Jurkat, Clone E6-1 (cell line): ENCODE results near the gene CRABP2.

Experiments used
- DNase-seq: peaks from one replicate; pipeline ENCODE4 v3.0.0-alpha.2; 2011; ENCODE audit warnings: low read depth, low spot score
- H3K4me3 ChIP-seq: 2 replicates; pipeline ENCODE4 v1.5.1; 2011; ENCODE audit warnings: mild to moderate bottlenecking, low read length, control low read depth, moderate library complexity

Gene CRABP2

GRCh38 chr1:156662005-156662799, 43.2 kb downstream of the CRABP2 start:
- peak overlapping the region; percentile 79 for H3K4me3 ChIP-seq
- DNase-seq, result no peak

- DNase-seq, result no peak
- peak overlapping the region; percentile 79 for H3K4me3 ChIP-seq
Observed at GRCh38 chr1:156660752-156661112, 44.7 kb downstream of the CRABP2 start.

DNA sequence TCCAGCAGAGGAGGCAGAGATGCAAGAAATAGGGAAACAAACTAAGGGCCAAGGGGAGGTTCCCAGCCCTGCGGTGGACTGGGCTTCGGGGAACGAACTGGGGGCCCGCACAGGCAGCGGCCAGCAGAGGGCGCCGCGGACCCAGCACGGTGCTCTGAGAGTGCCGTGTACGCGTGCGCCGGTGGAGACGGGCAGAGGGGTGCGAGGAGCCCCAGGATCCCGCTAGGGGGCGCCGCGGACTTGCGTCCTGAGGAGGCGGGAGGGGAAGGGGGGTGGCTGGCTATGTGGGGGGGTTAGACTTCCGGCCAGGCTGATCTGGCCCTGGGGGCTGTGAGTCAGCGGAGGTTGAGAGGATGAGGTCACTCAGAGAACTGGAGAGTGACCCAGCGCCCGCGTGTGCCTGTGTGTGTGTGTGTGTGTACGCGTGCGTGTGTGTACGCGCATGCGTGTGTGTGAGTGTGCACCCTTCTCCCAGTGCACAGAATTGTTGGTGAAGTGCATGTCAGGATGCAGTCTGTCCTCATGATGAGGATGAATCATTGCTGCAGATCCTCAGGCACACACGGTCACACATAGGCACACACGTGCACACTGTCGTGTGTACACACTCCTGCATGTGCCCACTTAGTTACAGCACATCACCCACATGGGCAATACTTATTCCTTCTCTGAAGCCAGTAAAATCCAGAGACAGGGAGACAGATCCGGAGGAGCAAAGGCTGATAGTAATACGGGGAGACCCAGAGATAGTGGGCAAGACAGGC, 45.2 kb downstream of the CRABP2 start:
- peak overlapping the region; percentile 79 for H3K4me3 ChIP-seq

GRCh38 chr1:156659661-156659987, 45.8 kb downstream of the CRABP2 start:
- DNase-seq, result no peak
- peak overlapping the region; percentile 21; the same call in 1 of the 2 replicates for H3K4me3 ChIP-seq

More for the DNA sequence above, 45.2 kb downstream of the CRABP2 start:
- DNase-seq, result peak; percentile 89

GRCh38 chr1:156658945-156659574, 46.3 kb downstream of the CRABP2 start:
- DNase-seq, result no peak
- H3K4me3 ChIP-seq, result no peak overlapping the region

- no peak overlapping the region for H3K4me3 ChIP-seq
- no peak for DNase-seq
Observed at GRCh38 chr1:156658496-156658895, 46.9 kb downstream of the CRABP2 start.

DNA sequence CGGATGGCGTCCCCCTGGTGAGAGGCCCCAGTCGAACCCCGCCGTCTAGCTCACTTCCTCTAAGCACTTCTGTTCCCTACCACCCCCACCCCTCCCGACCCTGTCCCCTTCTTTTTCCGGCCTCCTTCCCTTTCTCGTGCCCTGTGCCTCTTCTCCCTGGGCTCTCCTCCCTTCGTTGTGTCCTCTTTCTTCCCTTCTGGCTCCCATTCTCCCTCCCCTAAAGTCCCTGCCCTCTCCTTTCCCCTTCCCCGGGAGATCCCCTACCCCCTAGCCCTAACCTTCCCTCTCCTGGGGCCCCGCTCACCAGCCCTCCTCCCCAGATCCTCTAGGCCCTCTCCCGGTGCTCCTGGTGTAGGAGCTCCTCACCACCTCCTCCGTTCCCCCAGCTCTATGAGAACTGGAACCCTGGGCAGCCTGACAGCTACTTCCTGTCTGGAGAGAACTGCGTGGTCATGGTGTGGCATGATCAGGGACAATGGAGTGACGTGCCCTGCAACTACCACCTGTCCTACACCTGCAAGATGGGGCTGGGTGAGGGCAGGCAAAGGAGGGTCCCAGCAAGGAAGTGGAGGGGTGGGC, 47.6 kb downstream of the CRABP2 start:
- no peak overlapping the region for H3K4me3 ChIP-seq
- no peak for DNase-seq

DNA sequence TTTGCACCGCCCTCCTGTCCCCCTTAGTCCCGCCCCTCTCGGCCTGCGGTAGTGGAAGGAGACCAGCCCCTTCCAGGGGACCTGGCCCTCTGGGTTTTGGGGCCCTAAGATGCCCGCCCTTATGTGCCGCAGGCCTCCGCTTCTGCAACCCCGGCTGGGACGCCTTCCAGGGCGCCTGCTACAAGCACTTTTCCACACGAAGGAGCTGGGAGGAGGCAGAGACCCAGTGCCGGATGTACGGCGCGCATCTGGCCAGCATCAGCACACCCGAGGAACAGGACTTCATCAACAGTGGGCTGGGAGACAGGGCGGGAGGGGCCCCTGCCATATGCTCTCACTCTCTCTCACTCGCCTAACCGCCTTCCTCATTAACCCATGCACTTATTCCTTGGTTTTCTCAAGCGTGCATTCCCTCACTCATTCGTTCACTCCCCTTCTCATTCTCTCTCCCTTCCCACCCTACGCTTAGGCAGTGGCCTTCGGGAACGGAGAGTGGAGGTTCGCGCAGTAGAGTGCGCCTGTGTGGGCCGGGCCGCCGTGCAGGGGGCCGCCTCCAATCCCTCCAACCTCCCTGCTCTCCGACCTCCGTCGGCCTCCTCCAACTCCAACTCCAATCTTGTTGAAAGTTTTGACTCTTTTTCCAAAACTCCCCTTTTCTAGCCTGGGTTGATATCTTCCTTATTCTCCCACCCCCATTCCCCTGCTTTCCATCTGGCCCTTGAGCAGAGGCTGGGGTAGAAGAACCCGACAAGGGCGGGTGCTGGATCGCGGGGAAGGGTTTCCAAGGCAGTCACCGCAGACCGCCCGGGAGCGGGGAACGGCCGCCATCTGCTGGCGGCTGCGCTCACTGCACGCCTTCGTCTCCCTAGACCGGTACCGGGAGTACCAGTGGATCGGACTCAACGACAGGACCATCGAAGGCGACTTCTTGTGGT, 48.3 kb downstream of the CRABP2 start:
- DNase-seq, result no peak
- H3K4me3 ChIP-seq, result no peak overlapping the region

DNA sequence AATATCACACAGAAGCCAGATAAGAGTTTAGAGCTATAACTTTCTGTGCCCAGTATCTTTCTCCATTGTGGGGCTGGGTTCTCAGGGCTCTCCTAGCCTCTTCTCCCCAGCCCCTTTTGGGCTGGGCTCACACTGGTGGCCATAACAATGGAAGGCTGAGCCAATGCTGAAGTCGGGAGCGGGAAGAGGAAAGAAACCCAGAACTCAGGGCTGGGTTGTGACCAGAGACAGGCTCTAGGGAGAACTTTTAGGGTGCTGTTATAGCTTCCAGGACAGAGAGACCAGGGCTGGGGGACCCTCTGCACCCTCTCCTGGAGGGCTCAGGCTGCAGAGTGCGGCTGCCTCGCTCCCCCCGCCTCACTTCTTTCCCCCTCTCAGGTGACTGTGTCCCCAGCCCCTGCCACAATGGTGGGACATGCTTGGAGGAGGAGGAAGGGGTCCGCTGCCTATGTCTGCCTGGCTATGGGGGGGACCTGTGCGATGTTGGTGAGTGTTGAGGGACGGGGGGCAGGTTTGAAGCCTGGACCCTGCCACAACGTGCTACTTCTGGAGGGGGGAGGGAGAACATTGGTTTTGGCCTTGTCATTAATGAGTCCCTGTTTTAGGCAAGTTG, 49.4 kb downstream of the CRABP2 start:
- no peak overlapping the region for H3K4me3 ChIP-seq
- no peak for DNase-seq

- H3K4me3 ChIP-seq, result no peak overlapping the region
- no peak for DNase-seq
Observed at GRCh38 chr1:156655151-156655903, 50.1 kb downstream of the CRABP2 start.

DNA sequence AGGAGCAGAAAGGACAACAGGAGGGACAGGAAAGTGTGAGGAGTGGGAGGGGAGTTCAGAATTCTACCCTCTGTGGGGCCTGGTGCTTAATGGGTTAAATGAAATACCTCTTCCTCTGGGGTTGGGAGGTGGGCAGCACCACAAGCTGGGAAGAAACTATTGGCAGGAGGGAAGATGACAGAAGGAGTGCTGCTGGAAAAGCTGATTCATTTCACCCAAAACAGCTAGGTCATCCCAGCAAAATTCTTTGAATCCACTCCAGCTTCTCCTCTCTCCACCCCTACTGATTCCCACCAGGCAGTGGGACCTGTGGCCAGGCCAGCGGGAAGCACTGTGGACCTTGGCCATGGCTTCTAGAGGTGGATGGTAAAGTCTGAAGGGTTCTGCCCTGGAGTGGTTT, 50.7 kb downstream of the CRABP2 start:
- no peak for DNase-seq
- H3K4me3 ChIP-seq, result no peak overlapping the region

DNA sequence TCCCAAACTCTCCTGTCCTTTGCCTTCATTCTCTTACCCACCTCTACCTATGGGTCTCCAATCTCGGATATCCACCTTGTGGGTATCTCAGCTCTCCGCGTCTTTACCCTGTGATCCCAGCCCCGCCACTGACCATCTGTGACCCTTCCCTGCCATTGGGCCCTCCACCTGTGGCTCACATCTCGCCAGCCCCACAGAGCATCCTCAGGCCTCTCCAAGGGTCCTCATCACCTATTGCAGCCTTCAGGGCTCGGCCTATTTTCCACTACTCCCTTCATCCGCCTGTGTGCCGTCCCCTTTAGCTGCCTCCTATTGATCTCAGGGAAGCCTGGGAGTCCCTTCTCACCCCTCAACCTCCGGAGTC, 52.4 kb downstream of the CRABP2 start:
- no peak for DNase-seq
- H3K4me3 ChIP-seq, result no peak overlapping the region

DNA sequence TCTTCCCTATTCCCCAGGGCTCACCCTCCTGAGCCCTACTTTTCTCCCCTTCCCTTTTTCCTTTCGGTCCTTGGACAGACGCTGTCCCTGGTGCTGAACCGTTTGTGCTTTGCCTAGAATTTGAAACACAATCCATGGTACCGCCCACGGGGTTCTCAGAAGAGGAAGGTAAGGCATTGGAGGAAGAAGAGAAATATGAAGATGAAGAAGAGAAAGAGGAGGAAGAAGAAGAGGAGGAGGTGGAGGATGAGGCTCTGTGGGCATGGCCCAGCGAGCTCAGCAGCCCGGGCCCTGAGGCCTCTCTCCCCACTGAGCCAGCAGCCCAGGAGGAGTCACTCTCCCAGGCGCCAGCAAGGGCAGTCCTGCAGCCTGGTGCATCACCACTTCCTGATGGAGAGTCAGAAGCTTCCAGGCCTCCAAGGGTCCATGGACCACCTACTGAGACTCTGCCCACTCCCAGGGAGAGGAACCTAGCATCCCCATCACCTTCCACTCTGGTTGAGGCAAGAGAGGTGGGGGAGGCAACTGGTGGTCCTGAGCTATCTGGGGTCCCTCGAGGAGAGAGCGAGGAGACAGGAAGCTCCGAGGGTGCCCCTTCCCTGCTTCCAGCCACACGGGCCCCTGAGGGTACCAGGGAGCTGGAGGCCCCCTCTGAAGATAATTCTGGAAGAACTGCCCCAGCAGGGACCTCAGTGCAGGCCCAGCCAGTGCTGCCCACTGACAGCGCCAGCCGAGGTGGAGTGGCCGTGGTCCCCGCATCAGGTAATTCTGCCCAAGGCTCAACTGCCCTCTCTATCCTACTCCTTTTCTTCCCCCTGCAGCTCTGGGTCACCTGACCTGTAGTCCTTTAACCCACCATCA, 53.0 kb downstream of the CRABP2 start:
- no peak for DNase-seq
- no peak overlapping the region for H3K4me3 ChIP-seq
